SK-N-SH (cell line): ENCODE measurements around the gene AMDHD1. TPM values are rescaled to one million over a fixed set of nuclear protein-coding genes. Genes with fewer than 3 reads are reported as not detected.

Experiments used
- CTCF ChIA-PET: fragments of 300-600, 350-600 bp; formaldehyde crosslinking; extraction: SDS; loops from one replicate; lab custom pipeline; 2021; lab: Yijun Ruan, JAX
- POLR2A ChIA-PET: fragments of 350-600 bp; sonication (Branson Sonifier 250); formaldehyde crosslinking; extraction: SDS; loops from one replicate; lab custom pipeline; 2020; ENCODE audit warnings: antibody characterized with exemption, inconsistent platforms; lab: Yijun Ruan, JAX
- DNase-seq: peaks from one replicate; pipeline ENCODE4 v3.0.0; 2012
- H2AFZ ChIP-seq: fragments of 200-600 bp; sonication (generic); 2 replicates; pipeline ENCODE4 v1.8.1; 2016; ENCODE audit warnings: antibody characterized with exemption, mild to moderate bottlenecking, low read depth
- H3F3A ChIP-seq: fragments of 200-600 bp; sonication (generic); replicated peaks from 2 replicates; pipeline ENCODE3; 2016; ENCODE audit warnings: antibody characterized with exemption, mild to moderate bottlenecking; ENCODE audit not compliant: insufficient read depth
- H3K27ac ChIP-seq, 2 experiments: fragments of 200-500 bp in 1 of 2; fragments of 200-600 bp in 1 of 2; sonication (Bioruptor generic) in 1 of 2; sonication (generic), shearing (Covaris generic) in 1 of 2; 2 replicates each; pipeline versions ENCODE4 v1.5.1 to v1.6.1; 2014 to 2016; ENCODE audit warnings: low read depth in 2 of 2, inconsistent platforms in 1 of 2, low read length in 1 of 2, mild to moderate bottlenecking in 1 of 2, mixed read lengths in 1 of 2
- H3K27me3 ChIP-seq: fragments of 200-600 bp; sonication (generic), shearing (Covaris generic); 2 replicates; pipeline ENCODE4 v1.6.1; 2016; ENCODE audit warnings: mixed run types; ENCODE audit not compliant: insufficient read depth
- H3K36me3 ChIP-seq, 2 experiments: fragments of 200-500 bp in 1 of 2; fragments of 200-600 bp in 1 of 2; sonication (Bioruptor generic) in 1 of 2; sonication (generic) in 1 of 2; replicated peaks in 1 of 2; 2 replicates each; pipeline versions ENCODE3 to v1.5.1; 2014 to 2016; ENCODE audit warnings: low read length in 1 of 2, mild to moderate bottlenecking in 1 of 2; ENCODE audit not compliant: insufficient read depth in 2 of 2, control insufficient read depth in 1 of 2
- H3K4me1 ChIP-seq, 2 experiments: fragments of 200-500 bp in 1 of 2; fragments of 200-600 bp in 1 of 2; sonication (Bioruptor generic) in 1 of 2; sonication (generic), shearing (Covaris generic) in 1 of 2; 2 replicates each; pipeline versions ENCODE4 v1.5.1 to v1.6.1; 2014 to 2016; ENCODE audit warnings: low read depth in 1 of 2, low read length in 1 of 2, mixed run types in 1 of 2; ENCODE audit not compliant: insufficient read depth in 2 of 2, control insufficient read depth in 1 of 2
- H3K4me2 ChIP-seq: fragments of 200-600 bp; sonication (generic), shearing (Covaris generic); 2 replicates; pipeline ENCODE4 v1.6.1; 2017; ENCODE audit warnings: mixed run types
- H3K4me3 ChIP-seq, 2 experiments: fragments of 200-500 bp in 1 of 2; fragments of 200-600 bp in 1 of 2; sonication (Bioruptor generic) in 1 of 2; sonication (generic), shearing (Covaris generic) in 1 of 2; 2 replicates each; pipeline versions ENCODE4 v1.5.1 to v1.8.1; 2014 to 2016; ENCODE audit warnings: low read depth in 2 of 2, inconsistent platforms in 1 of 2, low read length in 1 of 2, mild to moderate bottlenecking in 1 of 2, mixed read lengths in 1 of 2, moderate library complexity in 1 of 2
- H3K79me2 ChIP-seq: fragments of 200-600 bp; sonication (generic); 2 replicates; pipeline ENCODE4 v1.8.1; 2017; ENCODE audit warnings: mild to moderate bottlenecking; ENCODE audit not compliant: insufficient read depth
- H3K9ac ChIP-seq: fragments of 200-600 bp; sonication (generic); 2 replicates; pipeline ENCODE4 v1.6.1; 2017; ENCODE audit warnings: mixed run types
- H3K9me2 ChIP-seq: fragments of 200-600 bp; sonication (generic); 2 replicates; pipeline ENCODE4 v1.6.1; 2017; ENCODE audit warnings: mixed run types
- H3K9me3 ChIP-seq: fragments of 200-600 bp; sonication (generic); 2 replicates; pipeline ENCODE4 v1.6.1; 2017; ENCODE audit warnings: mixed run types, mild to moderate bottlenecking, moderate library complexity
- H4K20me1 ChIP-seq: fragments of 200-600 bp; sonication (generic); 2 replicates; pipeline ENCODE4 v1.6.1; 2017; ENCODE audit warnings: mild to moderate bottlenecking, mixed run types; ENCODE audit not compliant: insufficient read depth
- ELF1 ChIP-seq: IDR thresholded peaks from 2 replicates; pipeline ENCODE4 v1.4.0; 2012
- EZH2phosphoT487 ChIP-seq: fragments of 200-600 bp; sonication (generic); IDR thresholded peaks from 2 replicates; pipeline ENCODE4 v1.6.1; 2017; ENCODE audit warnings: low read depth, mixed run types, mild to moderate bottlenecking, antibody characterized with exemption, moderate library complexity, borderline replicate concordance
- FOSL2 ChIP-seq: IDR thresholded peaks from 2 replicates; pipeline ENCODE4 v1.4.0; 2012; ENCODE audit warnings: low read depth, mild to moderate bottlenecking, moderate library complexity, borderline replicate concordance
- FOXJ3 ChIP-seq: sonication (generic); formaldehyde crosslinking; IDR thresholded peaks from 2 replicates; pipeline ENCODE4 v1.5.1; 2020; ENCODE audit warnings: mild to moderate bottlenecking, missing genetic modification reagents
- GABPA ChIP-seq: IDR thresholded peaks from 2 replicates; pipeline ENCODE4 v1.4.0; 2012; ENCODE audit warnings: low read depth, mild to moderate bottlenecking
- GATA2 ChIP-seq: sonication (generic); formaldehyde crosslinking; IDR thresholded peaks from 2 replicates; pipeline ENCODE4 v1.5.0; 2020; ENCODE audit warnings: mild to moderate bottlenecking, missing genetic modification reagents
- JUND ChIP-seq: IDR thresholded peaks from 2 replicates; pipeline ENCODE4 v1.4.0; 2012
- MXI1 ChIP-seq: IDR thresholded peaks from 2 replicates; pipeline ENCODE4 v1.6.1; 2012; ENCODE audit warnings: mild to moderate bottlenecking, low read depth, low read length, improper control_type of control experiment
- NFIC ChIP-seq: IDR thresholded peaks from 2 replicates; pipeline ENCODE4 v1.4.0; 2012; ENCODE audit warnings: borderline replicate concordance
- NRF1 ChIP-seq: IDR thresholded peaks from 2 replicates; pipeline ENCODE4 v1.6.1; 2012; ENCODE audit warnings: low read depth, mild to moderate bottlenecking, low read length
- RCOR1 ChIP-seq: fragments of 150-350 bp; IDR thresholded peaks from 2 replicates; pipeline ENCODE4 v1.6.1; 2017; ENCODE audit warnings: antibody characterized with exemption, low read length
- SIN3A ChIP-seq: IDR thresholded peaks from 2 replicates; pipeline ENCODE4 v1.6.1; 2012; ENCODE audit warnings: low read depth, mild to moderate bottlenecking, low read length, moderate library complexity, borderline replicate concordance
- YY1 ChIP-seq: IDR thresholded peaks from 2 replicates; pipeline ENCODE4 v1.4.0; 2012; ENCODE audit warnings: low read depth, mild to moderate bottlenecking
- WGBS: methylation state at CpG from one replicate; pipeline ENCODE4 v1.1.6; 2017; ENCODE audit warnings: low lambda C conversion rate; 5-methylcytosine and 5-hydroxymethylcytosine counted together
- polyA plus RNA-seq, 3 experiments: library from polyadenylated mRNA; depleted of rRNA; stranded (reverse); fragments of >200 nt; gene quantifications; 2 replicates each; pipeline ENCODE4 v1.2.3, GENCODE V29; 2012
- TF ChIP-seq, protein P1 (sequence below): IDR thresholded peaks from 2 replicates; pipeline ENCODE4 v1.4.0; 2012; ENCODE audit warnings: low read depth, borderline replicate concordance
- TF ChIP-seq, protein P2 (sequence below): fragments of 200-600 bp; sonication (generic); IDR thresholded peaks from 2 replicates; pipeline ENCODE4 v1.6.1; 2017; ENCODE audit warnings: antibody characterized with exemption, mild to moderate bottlenecking, moderate library complexity
- TF ChIP-seq, protein P3 (sequence below): IDR thresholded peaks from 2 replicates; pipeline ENCODE4 v1.4.0; 2012; ENCODE audit warnings: low read depth
- TF ChIP-seq, protein P4 (sequence below): IDR thresholded peaks from 2 replicates; pipeline ENCODE4 v1.6.1; 2012; ENCODE audit warnings: mild to moderate bottlenecking, low read depth, low read length, moderate library complexity
- TF ChIP-seq, protein P5 (sequence below): IDR thresholded peaks from 2 replicates; pipeline ENCODE4 v1.4.0; 2012; ENCODE audit warnings: low read depth, borderline replicate concordance

The AMDHD1 gene
- polyA plus RNA-seq, 1 of the 3 experiments (the other 2 are of a cell fraction): 0.07 TPM

DNA sequence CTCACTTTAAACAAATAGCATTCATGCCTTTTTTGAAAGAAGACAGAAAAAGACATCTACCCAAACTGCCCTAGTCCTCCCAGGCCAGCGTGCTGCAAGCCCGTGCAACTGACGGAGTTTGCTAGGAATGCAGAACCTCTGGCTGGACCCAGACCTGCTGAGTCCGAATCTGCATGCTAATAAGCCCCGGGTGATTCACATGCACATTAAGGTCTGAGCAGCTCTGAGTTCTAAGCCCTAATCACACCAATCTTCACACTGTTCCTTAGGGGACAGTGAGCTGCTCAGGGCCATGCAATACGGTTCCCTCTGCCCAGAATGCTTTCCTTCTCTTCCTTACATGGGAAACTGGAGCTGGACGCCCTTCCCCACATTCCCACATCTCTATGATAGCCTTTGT, 27.8 kb downstream of the AMDHD1 start:
- Histone ChIP-seq H3K4me3 (no peak overlapping the region), H3K4me2 (no peak overlapping the region), H3K9me3 (no peaks in the 10 kb centered on the region), H3K9ac (no peak overlapping the region), H3K27ac (no peak overlapping the region), H2AFZ (no peak overlapping the region), H4K20me1 (no peaks in the 10 kb centered on the region), H3K4me1 (peaks cover 0 to 6% of the 10 kb centered on the region in 2 experiments; a peak in 2 of 4 replicates), H3K36me3 (no peaks in the 10 kb centered on the region), H3K9me2 (no peaks in the 10 kb centered on the region), H3K79me2 (no peaks in the 10 kb centered on the region), H3F3A (no peaks in the 10 kb centered on the region), H3K27me3 (no peaks in the 10 kb centered on the region; the same call in 1 of the 2 replicates)
- 82% methylated on average over 7 of the region's 7 CpGs for WGBS
- ChIA-PET POLR2A (no interaction called here), CTCF (interaction anchor here (1.6 kb wide), 1 partner anchor 28 kb away, joined by 5 read pairs; no protein-coding TSS in a partner anchor)
- TF ChIP-seq ELF1 (no peak), MXI1 (no peak), JUND (no peak), SIN3A (no peak), GABPA (no peak)
- TF ChIP-seq, protein P1, sequence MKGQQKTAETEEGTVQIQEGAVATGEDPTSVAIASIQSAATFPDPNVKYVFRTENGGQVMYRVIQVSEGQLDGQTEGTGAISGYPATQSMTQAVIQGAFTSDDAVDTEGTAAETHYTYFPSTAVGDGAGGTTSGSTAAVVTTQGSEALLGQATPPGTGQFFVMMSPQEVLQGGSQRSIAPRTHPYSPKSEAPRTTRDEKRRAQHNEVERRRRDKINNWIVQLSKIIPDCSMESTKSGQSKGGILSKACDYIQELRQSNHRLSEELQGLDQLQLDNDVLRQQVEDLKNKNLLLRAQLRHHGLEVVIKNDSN: no peak
- TF ChIP-seq, protein P2, sequence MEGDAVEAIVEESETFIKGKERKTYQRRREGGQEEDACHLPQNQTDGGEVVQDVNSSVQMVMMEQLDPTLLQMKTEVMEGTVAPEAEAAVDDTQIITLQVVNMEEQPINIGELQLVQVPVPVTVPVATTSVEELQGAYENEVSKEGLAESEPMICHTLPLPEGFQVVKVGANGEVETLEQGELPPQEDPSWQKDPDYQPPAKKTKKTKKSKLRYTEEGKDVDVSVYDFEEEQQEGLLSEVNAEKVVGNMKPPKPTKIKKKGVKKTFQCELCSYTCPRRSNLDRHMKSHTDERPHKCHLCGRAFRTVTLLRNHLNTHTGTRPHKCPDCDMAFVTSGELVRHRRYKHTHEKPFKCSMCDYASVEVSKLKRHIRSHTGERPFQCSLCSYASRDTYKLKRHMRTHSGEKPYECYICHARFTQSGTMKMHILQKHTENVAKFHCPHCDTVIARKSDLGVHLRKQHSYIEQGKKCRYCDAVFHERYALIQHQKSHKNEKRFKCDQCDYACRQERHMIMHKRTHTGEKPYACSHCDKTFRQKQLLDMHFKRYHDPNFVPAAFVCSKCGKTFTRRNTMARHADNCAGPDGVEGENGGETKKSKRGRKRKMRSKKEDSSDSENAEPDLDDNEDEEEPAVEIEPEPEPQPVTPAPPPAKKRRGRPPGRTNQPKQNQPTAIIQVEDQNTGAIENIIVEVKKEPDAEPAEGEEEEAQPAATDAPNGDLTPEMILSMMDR: no peak
- DNase-seq: no peak

DNA sequence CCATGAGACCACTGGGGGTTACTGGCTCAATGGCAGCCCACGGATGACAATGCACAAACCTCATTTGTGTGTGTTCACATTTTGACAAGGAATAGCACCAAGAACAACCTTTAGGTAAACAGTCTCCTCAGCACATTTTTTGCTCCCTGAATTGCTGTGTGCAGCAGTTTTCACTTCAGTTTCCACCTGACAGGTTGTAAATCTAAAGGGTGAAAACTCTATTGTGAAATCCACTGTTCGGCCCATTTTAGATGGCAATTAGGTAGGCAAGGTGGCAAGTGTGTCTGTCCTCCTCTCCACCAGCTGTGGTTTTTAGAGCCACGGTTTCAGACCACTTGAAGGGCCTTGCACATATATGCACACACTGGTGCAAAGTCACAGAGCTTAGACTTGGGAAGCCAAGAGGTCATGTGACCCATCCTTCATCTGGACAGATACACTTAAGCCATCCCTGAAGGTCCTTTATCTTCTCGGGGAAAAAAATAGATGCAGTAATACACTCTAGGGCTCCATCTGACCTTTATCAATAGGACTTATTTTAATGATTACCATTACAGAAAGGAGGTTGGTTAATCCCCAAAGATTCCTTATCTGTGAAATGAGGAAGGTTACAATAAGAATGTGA, 29.8 kb downstream of the AMDHD1 start:
- whole genome bisulfite sequencing: 54% methylated on average over 4 of the region's 4 CpGs
- H3K4me2 ChIP-seq: no peak overlapping the region
- no peak for TF ChIP-seq NFIC
- TF ChIP-seq FOXJ3 (CRISPR knock-in tag): no peak
- TF ChIP-seq JUND: no peak
- no peak for TF ChIP-seq FOSL2
- no peak for TF ChIP-seq GABPA
- TF ChIP-seq, protein P3, sequence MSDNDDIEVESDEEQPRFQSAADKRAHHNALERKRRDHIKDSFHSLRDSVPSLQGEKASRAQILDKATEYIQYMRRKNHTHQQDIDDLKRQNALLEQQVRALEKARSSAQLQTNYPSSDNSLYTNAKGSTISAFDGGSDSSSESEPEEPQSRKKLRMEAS: no peak
- no peak for TF ChIP-seq YY1
- no peak for TF ChIP-seq EZH2phosphoT487
- TF ChIP-seq RCOR1: no peak
- no peak for TF ChIP-seq SIN3A
- TF ChIP-seq, protein P4, sequence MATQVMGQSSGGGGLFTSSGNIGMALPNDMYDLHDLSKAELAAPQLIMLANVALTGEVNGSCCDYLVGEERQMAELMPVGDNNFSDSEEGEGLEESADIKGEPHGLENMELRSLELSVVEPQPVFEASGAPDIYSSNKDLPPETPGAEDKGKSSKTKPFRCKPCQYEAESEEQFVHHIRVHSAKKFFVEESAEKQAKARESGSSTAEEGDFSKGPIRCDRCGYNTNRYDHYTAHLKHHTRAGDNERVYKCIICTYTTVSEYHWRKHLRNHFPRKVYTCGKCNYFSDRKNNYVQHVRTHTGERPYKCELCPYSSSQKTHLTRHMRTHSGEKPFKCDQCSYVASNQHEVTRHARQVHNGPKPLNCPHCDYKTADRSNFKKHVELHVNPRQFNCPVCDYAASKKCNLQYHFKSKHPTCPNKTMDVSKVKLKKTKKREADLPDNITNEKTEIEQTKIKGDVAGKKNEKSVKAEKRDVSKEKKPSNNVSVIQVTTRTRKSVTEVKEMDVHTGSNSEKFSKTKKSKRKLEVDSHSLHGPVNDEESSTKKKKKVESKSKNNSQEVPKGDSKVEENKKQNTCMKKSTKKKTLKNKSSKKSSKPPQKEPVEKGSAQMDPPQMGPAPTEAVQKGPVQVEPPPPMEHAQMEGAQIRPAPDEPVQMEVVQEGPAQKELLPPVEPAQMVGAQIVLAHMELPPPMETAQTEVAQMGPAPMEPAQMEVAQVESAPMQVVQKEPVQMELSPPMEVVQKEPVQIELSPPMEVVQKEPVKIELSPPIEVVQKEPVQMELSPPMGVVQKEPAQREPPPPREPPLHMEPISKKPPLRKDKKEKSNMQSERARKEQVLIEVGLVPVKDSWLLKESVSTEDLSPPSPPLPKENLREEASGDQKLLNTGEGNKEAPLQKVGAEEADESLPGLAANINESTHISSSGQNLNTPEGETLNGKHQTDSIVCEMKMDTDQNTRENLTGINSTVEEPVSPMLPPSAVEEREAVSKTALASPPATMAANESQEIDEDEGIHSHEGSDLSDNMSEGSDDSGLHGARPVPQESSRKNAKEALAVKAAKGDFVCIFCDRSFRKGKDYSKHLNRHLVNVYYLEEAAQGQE: no peak
- TF ChIP-seq GATA2: no peak
- TF ChIP-seq NRF1: no peak
- TF ChIP-seq, protein P5, sequence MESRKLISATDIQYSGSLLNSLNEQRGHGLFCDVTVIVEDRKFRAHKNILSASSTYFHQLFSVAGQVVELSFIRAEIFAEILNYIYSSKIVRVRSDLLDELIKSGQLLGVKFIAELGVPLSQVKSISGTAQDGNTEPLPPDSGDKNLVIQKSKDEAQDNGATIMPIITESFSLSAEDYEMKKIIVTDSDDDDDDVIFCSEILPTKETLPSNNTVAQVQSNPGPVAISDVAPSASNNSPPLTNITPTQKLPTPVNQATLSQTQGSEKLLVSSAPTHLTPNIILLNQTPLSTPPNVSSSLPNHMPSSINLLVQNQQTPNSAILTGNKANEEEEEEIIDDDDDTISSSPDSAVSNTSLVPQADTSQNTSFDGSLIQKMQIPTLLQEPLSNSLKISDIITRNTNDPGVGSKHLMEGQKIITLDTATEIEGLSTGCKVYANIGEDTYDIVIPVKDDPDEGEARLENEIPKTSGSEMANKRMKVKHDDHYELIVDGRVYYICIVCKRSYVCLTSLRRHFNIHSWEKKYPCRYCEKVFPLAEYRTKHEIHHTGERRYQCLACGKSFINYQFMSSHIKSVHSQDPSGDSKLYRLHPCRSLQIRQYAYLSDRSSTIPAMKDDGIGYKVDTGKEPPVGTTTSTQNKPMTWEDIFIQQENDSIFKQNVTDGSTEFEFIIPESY: no peak
- TF ChIP-seq, all 33 proteins: peak for 0
- Histone ChIP-seq H3F3A (no peaks in the 10 kb centered on the region), H3K9ac (no peak overlapping the region), H3K27me3 (no peaks in the 10 kb centered on the region; the same call in 1 of the 2 replicates), H3K4me1 (no peaks in the 10 kb centered on the region), H3K4me3 (no peak overlapping the region), H4K20me1 (no peaks in the 10 kb centered on the region), H3K79me2 (no peaks in the 10 kb centered on the region), H3K27ac (no peak overlapping the region), H3K36me3 (no peaks in the 10 kb centered on the region), H3K9me3 (no peaks in the 10 kb centered on the region), H3K9me2 (no peaks in the 10 kb centered on the region), H2AFZ (no peak overlapping the region)
- ChIA-PET CTCF (interaction anchor here (0.6 kb wide), 1 partner anchor 249 kb away, joined by 3 read pairs; no protein-coding TSS in a partner anchor), POLR2A (interaction anchor here (0.6 kb wide), 1 partner anchor 969 kb away, joined by 3 read pairs; no protein-coding TSS in a partner anchor)
- no peak for DNase-seq
